DOHH2 (cell line): ENCODE measurements around the gene S100A11.
A peak's percentile ranks its signal among the peaks of the same experiment; 100 is the strongest.

ENCODE experiments used
- H3F3A ChIP-seq: fragments of 200-600 bp; sonication (generic), shearing (Covaris generic); 2 replicates; pipeline ENCODE4 v1.6.0; 2016; ENCODE audit warnings: antibody characterized with exemption, mild to moderate bottlenecking; ENCODE audit not compliant: control insufficient read depth, insufficient read depth
- H3K27ac ChIP-seq: fragments of 200-600 bp; sonication (generic); 2 replicates; pipeline ENCODE4 v1.5.1; 2014; ENCODE audit warnings: low read depth, mild to moderate bottlenecking, low read length, moderate library complexity
- H3K27me3 ChIP-seq: fragments of 200-600 bp; sonication (generic); 2 replicates; pipeline ENCODE4 v1.6.1; 2014; ENCODE audit warnings: mild to moderate bottlenecking, low read length, mixed read lengths; ENCODE audit not compliant: control insufficient read depth
- H3K36me3 ChIP-seq: fragments of 200-600 bp; sonication (generic); 2 replicates; pipeline ENCODE4 v1.6.1; 2014; ENCODE audit warnings: mild to moderate bottlenecking, low read length, moderate library complexity, mixed read lengths; ENCODE audit not compliant: control insufficient read depth
- H3K4me1 ChIP-seq: fragments of 200-600 bp; sonication (generic); 2 replicates; pipeline ENCODE4 v1.6.1; 2014; ENCODE audit warnings: mild to moderate bottlenecking, low read length, mixed read lengths; ENCODE audit not compliant: control insufficient read depth
- H3K4me2 ChIP-seq: fragments of 200-600 bp; sonication (generic); 2 replicates; pipeline ENCODE4 v1.6.0; 2014; ENCODE audit warnings: mild to moderate bottlenecking, low read length, moderate library complexity
- H3K4me3 ChIP-seq: fragments of 200-600 bp; sonication (generic); 2 replicates; pipeline ENCODE4 v1.5.1; 2014; ENCODE audit warnings: mild to moderate bottlenecking, low read length, mixed read lengths
- H3K79me2 ChIP-seq: fragments of 200-600 bp; sonication (generic); 2 replicates; pipeline ENCODE4 v1.6.1; 2014; ENCODE audit warnings: mild to moderate bottlenecking, low read length, mixed read lengths; ENCODE audit not compliant: control insufficient read depth
- H3K9me2 ChIP-seq: fragments of 200-600 bp; sonication (generic); replicated peaks from 2 replicates; pipeline ENCODE4 v1.6.1; 2014; ENCODE audit warnings: mild to moderate bottlenecking, low read length, mixed read lengths; ENCODE audit not compliant: control insufficient read depth
- H3K9me3 ChIP-seq: fragments of 200-600 bp; sonication (generic); 2 replicates; pipeline ENCODE4 v1.6.1; 2014; ENCODE audit warnings: antibody characterized with exemption, low read length, mixed read lengths; ENCODE audit not compliant: control insufficient read depth, insufficient read depth
- H4K20me1 ChIP-seq: fragments of 200-600 bp; sonication (generic); 2 replicates; pipeline ENCODE4 v1.6.0; 2014; ENCODE audit warnings: low read depth, mild to moderate bottlenecking, antibody characterized with exemption, low read length, moderate library complexity; ENCODE audit not compliant: control insufficient read depth, insufficient read depth
- CTCF ChIP-seq: fragments of 200-600 bp; sonication (generic); IDR thresholded peaks from one replicate; pipeline ENCODE4 v1.5.1; 2014; ENCODE audit warnings: antibody characterized with exemption, mild to moderate bottlenecking, low read depth, low read length; ENCODE audit not compliant: poor library complexity, severe bottlenecking
- EZH2phosphoT487 ChIP-seq: fragments of 200-600 bp; sonication (generic); IDR thresholded peaks from 2 replicates; pipeline ENCODE4 v1.6.1; 2017; ENCODE audit warnings: borderline replicate concordance, mild to moderate bottlenecking, antibody characterized with exemption, low read length, moderate library complexity, mixed read lengths

S100A11 gene

GRCh38 chr1:152020849-152021248 is 16.0 kb downstream of the S100A11 start:
- TF ChIP-seq EZH2phosphoT487, result no peak
- no peak for TF ChIP-seq CTCF
- Histone ChIP-seq H3K4me1 (no peaks in the 10 kb centered on the region), H3K36me3 (no peaks in the 10 kb centered on the region), H3K27ac (no peak overlapping the region), H3F3A (no peaks in the 10 kb centered on the region), H3K4me2 (no peak overlapping the region), H3K9me3 (no peaks in the 10 kb centered on the region), H3K4me3 (no peak overlapping the region), H3K9me2 (no peaks in the 10 kb centered on the region), H4K20me1 (no peaks in the 10 kb centered on the region), H3K27me3 (peaks cover 18% of the 10 kb centered on the region), H3K79me2 (no peaks in the 10 kb centered on the region)

- Histone ChIP-seq H3K27me3 (peaks cover 29% of the 10 kb centered on the region), H3K9me2 (no peaks in the 10 kb centered on the region), H3K36me3 (no peaks in the 10 kb centered on the region), H3K27ac (no peak overlapping the region), H4K20me1 (no peaks in the 10 kb centered on the region), H3K4me1 (no peaks in the 10 kb centered on the region), H3K9me3 (no peaks in the 10 kb centered on the region), H3K4me2 (no peak overlapping the region), H3F3A (no peaks in the 10 kb centered on the region), H3K4me3 (no peak overlapping the region), H3K79me2 (no peaks in the 10 kb centered on the region)
- TF ChIP-seq EZH2phosphoT487 (no peak), CTCF (peak; percentile 70)
Measured at GRCh38 chr1:152018537-152018936, 18.3 kb downstream of the S100A11 start.

GRCh38 chr1:152015766-152016165 is 21.0 kb downstream of the S100A11 start:
- Histone ChIP-seq H3K9me2 (no peaks in the 10 kb centered on the region), H3K36me3 (no peaks in the 10 kb centered on the region), H3K27me3 (peaks cover 27% of the 10 kb centered on the region), H3K4me2 (no peak overlapping the region), H3K9me3 (no peaks in the 10 kb centered on the region), H3K79me2 (no peaks in the 10 kb centered on the region), H3K4me3 (no peak overlapping the region), H3K4me1 (no peaks in the 10 kb centered on the region), H3F3A (no peaks in the 10 kb centered on the region), H3K27ac (no peak overlapping the region), H4K20me1 (no peaks in the 10 kb centered on the region)
- no peak for TF ChIP-seq CTCF
- TF ChIP-seq EZH2phosphoT487, result no peak

GRCh38 chr1:152014943-152015342 is 21.9 kb downstream of the S100A11 start:
- H3K4me2 ChIP-seq, result no peak overlapping the region
- H3K27ac ChIP-seq, result no peak overlapping the region

More at GRCh38 chr1:152014943-152015342, 21.9 kb downstream of the S100A11 start:
- no peaks in the 10 kb centered on the region for H3K36me3 ChIP-seq
- no peaks in the 10 kb centered on the region for H4K20me1 ChIP-seq
- no peaks in the 10 kb centered on the region for H3K9me2 ChIP-seq
- H3K79me2 ChIP-seq, result no peaks in the 10 kb centered on the region
- peaks cover 22% of the 10 kb centered on the region for H3K27me3 ChIP-seq
- no peaks in the 10 kb centered on the region for H3K4me1 ChIP-seq
- no peaks in the 10 kb centered on the region for H3K9me3 ChIP-seq
- H3F3A ChIP-seq, result no peaks in the 10 kb centered on the region
- TF ChIP-seq EZH2phosphoT487 (no peak), CTCF (no peak)
- no peak overlapping the region for H3K4me3 ChIP-seq
